Measurements from ENCODE around the gene GDI1.

The GDI1 gene

GRCh38 chrX:154469880-154470279, 32.9 kb downstream of the GDI1 start:
- TF ChIP-seq POLR2A (IDR thresholded peaks at IDR 0.05; ENCODE audit: extremely low read depth, insufficient read length) (no peak), CTCF (IDR thresholded peaks at IDR 0.05; ENCODE audit: low read depth, low read length) (no peak), MYC (IDR thresholded peaks at IDR 0.05; ENCODE audit: low read depth, low read length) (no peak), MAX (IDR thresholded peaks at IDR 0.05; ENCODE audit: low read depth, low read length) (no peak)
- no peak overlapping the region for H3K4me3 ChIP-seq (ENCODE audit: low read depth, low read length)
- no peak for DNase-seq (ENCODE audit: low read depth)

GRCh38 chrX:154470434-154470833, 33.5 kb downstream of the GDI1 start:
- TF ChIP-seq CTCF (IDR thresholded peaks at IDR 0.05; ENCODE audit: low read depth, low read length) (no peak), MYC (IDR thresholded peaks at IDR 0.05; ENCODE audit: low read depth, low read length) (no peak), MAX (IDR thresholded peaks at IDR 0.05; ENCODE audit: low read depth, low read length) (no peak), POLR2A (IDR thresholded peaks at IDR 0.05; ENCODE audit: extremely low read depth, insufficient read length) (no peak)
- H3K4me3 ChIP-seq (ENCODE audit: low read depth, low read length): no peak overlapping the region
- no peak for DNase-seq (ENCODE audit: low read depth)

GRCh38 chrX:154470914-154471568, 34.1 kb downstream of the GDI1 start:
- no peak overlapping the region for H3K4me3 ChIP-seq (ENCODE audit: low read depth, low read length)
- no peak for TF ChIP-seq MAX (IDR thresholded peaks at IDR 0.05; ENCODE audit: low read depth, low read length)
- TF ChIP-seq CTCF (IDR thresholded peaks at IDR 0.05; ENCODE audit: low read depth, low read length): no peak
- TF ChIP-seq MYC (IDR thresholded peaks at IDR 0.05; ENCODE audit: low read depth, low read length): no peak
- TF ChIP-seq POLR2A (IDR thresholded peaks at IDR 0.05; ENCODE audit: extremely low read depth, insufficient read length): no peak
- no peak for DNase-seq (ENCODE audit: low read depth)

- no peak for DNase-seq (ENCODE audit: low read depth)
- H3K4me3 ChIP-seq (ENCODE audit: low read depth, low read length): no peak overlapping the region
- TF ChIP-seq POLR2A (IDR thresholded peaks at IDR 0.05; ENCODE audit: extremely low read depth, insufficient read length) (no peak), MAX (IDR thresholded peaks at IDR 0.05; ENCODE audit: low read depth, low read length) (no peak), MYC (IDR thresholded peaks at IDR 0.05; ENCODE audit: low read depth, low read length) (no peak), CTCF (IDR thresholded peaks at IDR 0.05; ENCODE audit: low read depth, low read length) (no peak)
These were observed 35.1 kb downstream of the GDI1 start for GRCh38 chrX:154471839-154472684.

- DNase-seq (ENCODE audit: low read depth): no peak
- no peak overlapping the region for H3K4me3 ChIP-seq (ENCODE audit: low read depth, low read length)
- no peak for TF ChIP-seq POLR2A (IDR thresholded peaks at IDR 0.05; ENCODE audit: extremely low read depth, insufficient read length)
- TF ChIP-seq CTCF (IDR thresholded peaks at IDR 0.05; ENCODE audit: low read depth, low read length): no peak
- TF ChIP-seq MYC (IDR thresholded peaks at IDR 0.05; ENCODE audit: low read depth, low read length): no peak
- TF ChIP-seq MAX (IDR thresholded peaks at IDR 0.05; ENCODE audit: low read depth, low read length): no peak
These were observed 36.0 kb downstream of the GDI1 start for GRCh38 chrX:154472685-154473632.

Data from NB4 (cell line).